NCI-H1105 treated with DMSO at 0.1 percent for 48 hours (cell line): ENCODE measurements around the gene CYTH2.

ENCODE experiments used
- DNase-seq: peaks from one replicate; lab custom pipeline; 2025; lab: John Stamatoyannopoulos, UW

CYTH2 gene

DNA sequence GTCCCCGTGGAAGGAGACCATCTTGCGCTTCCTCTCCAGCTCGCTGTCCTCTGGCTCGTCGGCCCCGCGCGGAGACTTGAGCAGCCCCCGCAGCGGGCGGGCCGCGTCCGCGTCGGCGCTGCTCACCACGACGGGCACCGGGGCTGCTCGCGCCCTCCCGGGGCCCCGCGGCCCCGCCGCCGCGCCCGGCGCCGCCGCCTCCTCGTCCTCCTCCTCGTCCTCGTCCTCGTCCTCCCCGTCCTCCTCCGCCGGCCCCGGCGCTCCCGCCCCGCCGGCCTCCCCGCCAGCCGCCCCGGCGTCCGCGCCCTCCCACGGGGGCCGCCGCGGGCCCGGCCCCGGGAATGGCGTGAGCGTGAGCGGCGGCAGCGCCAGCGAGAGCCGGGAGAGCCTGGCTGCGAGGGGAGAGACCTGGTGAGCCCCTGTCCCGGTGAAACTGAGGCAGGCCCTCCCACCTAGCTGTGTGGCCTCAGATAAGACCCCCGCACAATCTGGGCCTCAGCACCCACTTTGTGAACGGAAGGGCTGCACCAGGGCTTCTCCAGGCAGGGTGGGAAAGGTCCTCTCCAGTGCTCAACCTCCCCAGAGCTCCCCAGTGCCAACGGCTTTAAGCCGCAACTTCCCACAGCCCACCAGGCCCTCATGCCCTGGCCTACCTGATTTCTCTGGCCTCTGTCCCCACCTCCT is 24.7 kb downstream of the CYTH2 start:
- no peak for DNase-seq

GRCh38 chr19:48495396-48495795 is 26.2 kb downstream of the CYTH2 start:
- no peak for DNase-seq

DNA sequence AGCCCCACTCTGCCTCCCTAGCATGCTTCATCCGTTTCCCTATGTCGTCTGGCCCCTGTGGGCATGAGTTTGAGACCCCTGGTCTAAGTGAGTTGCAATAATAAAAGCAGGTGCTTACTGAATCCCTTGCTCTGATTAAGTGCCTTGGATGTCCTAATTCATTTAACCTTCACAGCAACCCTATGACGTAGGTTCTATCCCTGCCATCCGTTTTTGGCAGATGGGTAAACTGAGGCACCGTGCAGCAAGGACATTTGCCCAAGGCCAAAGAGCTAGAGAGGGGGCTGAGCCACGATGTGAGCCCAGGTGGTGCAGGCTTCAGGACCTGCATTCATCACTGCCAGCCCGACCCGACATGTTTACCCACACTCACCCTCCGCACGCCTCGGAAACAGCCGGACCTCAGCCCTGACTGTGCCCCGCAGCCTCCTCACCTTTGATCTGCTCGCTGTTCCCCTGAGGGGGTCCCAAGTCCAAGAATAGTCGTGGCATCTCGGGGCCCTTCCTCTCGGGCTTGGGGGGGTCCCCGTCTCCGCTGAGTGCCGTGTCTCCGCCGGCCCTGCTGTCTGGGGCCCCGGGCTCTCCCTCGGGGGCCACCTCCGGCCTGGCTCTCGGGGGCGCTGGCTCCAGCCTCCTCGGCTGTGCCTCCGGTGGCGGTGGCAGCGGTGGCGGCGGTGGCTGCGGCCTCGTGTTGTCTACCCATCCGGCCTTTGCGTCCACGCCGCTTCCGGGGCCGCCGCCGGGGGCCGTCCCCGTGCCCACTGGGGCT is 28.0 kb downstream of the CYTH2 start:
- DNase-seq, result no peak

GRCh38 chr19:48497728-48498594 is 28.8 kb downstream of the CYTH2 start:
- DNase-seq, result no peak

DNA sequence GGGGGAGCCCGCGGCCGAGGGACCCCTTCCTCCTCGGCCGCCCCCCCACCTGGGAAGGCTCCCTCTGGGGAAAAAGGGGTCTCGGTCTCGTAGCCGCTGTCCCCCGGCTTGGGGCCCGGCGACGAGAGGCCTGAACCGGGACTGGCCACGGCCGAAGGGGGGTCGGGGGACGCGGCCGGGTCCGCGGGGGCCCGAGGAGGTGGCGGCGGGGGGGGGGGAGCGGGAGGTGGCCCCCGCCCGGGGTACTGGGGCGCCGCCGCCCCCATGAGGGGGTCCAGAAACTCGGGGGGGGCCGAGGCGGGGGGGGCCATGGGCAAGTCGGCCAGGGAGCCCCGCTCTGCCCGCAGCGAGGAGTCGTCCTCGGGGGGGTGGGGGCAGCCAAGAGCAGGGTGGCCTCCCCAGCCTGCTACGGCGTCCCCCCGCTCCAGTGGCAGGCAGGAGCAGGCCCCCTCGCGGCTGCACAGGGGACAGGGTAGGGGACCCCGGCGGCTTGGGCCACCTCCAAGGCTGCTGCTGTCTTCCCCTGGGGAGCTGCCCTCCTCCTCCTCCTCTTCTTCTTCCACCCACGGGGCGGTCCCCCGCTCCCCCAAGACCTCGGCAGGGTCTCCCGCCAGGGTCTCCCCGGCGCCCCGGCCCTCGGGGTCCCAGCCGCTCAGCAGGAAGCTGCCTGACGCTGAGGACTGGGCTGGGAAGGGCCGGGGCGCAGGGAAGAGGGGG is 29.6 kb downstream of the CYTH2 start:
- DNase-seq, result no peak

- DNase-seq, result no peak
These were observed 30.3 kb downstream of the CYTH2 start for GRCh38 chr19:48499316-48500090.

GRCh38 chr19:48500830-48501493 is 31.8 kb downstream of the CYTH2 start:
- no peak for DNase-seq

DNA sequence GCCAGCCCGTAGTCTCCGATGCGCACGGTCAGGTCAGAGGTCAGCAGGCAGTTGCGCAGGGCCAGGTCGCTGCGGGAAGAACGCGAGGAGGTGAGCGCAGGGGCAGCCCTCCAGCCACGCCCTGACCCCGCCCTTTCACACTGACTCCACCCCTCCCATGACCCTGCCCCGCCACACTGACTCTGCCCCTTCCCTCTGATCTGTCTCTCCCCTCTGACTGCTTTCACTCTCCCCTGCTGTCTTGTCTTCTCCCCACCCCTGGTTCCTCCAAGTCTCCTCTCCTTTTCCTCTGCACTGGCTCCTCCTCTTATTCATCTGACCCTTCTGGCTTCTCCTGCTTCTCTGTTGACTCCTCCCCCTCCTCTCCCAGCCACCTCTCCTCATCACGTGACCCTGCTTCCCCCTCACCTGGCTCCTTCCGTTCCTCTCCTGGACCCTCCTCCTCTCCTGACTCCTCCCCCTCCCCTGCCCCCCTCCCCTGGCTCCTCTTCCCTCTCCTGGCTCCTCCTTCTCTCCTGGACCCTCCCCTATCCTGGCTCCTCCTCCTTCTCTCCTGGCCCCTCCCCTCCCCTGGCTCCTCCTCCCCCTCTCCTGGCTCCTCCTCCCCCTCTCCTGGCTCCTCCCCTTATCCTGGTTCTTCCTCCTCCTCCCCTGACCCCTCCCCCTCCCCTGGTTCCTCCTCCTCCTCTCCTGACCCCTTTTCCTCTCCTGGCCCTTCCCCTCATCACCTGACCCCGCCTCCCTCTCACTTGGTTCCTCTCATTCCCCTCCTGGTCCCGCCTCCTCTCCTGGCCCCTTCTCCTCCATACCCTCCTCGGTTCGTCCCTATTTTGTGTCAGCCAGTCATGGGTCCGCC is 32.6 kb downstream of the CYTH2 start:
- peak; percentile 94 for DNase-seq

DNA sequence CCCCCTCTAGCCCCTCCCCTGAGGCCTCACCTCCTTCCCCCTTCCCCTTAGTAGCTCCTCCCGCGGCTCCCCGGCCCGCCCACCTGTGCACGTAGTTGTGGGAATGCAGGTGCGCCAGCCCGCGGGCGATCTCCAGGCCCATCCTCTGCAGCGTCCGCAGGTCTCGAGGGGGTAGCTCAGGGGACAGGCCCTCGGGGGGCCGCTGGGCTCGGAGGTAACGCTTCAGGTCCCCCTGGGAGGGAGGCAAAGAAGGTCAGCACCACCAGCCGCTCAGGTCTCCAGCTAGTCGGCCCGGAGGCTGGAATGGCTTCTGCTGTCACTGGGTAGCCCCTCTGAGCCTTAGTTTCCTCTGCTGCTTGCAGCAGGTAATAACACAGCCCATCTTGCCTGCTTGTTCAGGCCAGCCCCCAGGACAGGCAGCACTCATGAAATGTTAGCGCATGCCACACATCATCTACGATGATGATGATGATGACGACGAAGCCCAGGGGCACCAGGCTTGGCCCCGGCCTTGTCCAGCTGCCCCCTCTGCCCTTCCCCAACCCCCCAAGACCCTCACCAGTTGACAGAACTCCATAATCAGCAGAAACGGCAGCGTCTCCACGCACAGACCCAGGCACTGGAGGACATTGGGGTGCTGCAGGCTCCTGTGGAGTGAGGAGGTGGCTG is 33.3 kb downstream of the CYTH2 start:
- DNase-seq, result no peak

DNA sequence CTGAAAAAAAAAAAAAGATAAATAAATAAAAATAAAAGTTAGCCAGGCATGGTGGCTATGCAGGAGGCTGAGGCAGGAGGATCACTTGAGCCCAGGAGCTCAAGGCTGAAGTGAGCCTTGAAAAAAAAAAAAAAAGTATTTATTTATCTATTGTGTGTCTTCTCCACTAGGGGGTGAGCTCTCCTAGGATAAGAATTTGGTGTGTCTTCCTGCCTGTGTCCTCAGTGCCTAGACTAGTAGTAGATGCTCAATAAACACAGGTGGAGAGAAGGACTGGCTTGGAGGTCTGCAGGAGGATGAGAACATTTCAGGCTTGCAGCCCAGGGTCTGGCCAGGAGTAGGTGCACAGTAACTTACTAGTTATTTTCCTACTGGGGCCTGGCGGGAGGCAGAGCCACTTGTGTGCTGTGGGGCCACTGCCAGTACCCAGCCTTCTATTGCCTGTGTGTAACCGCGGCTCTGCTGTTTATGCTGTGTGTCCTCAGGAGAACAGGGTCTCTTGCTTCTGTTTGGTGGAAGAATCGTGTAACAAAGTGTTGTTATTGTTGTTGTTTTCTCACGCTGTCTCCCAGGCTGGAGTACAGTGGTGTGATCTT is 37.1 kb downstream of the CYTH2 start:
- DNase-seq, result peak; percentile 25

DNA sequence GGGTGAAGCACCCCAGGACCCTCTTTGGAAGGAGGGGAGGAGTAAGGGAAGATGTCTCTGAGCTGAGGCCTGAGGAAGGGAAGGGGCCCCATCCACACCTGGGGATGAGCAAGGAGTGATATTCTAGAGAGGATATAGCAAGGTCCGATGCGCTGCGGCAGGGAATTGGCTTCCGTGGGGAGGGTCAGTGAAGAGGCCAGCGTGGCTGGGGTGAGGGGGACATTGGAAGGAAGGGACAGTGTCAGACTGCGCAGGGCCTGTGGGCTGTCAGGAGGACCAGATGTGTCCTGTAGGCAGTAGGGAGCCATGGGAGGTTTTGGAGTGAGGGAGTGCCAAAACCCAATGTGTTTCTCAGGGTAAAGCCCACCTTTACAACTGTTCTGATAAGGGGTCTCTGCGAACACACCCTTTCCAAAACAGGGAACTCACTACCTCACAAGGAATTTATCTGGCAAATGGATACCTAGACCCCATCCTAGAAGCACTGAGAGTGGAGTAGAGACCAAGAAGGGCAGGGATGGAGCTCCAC is 38.8 kb downstream of the CYTH2 start:
- DNase-seq, result no peak

DNA sequence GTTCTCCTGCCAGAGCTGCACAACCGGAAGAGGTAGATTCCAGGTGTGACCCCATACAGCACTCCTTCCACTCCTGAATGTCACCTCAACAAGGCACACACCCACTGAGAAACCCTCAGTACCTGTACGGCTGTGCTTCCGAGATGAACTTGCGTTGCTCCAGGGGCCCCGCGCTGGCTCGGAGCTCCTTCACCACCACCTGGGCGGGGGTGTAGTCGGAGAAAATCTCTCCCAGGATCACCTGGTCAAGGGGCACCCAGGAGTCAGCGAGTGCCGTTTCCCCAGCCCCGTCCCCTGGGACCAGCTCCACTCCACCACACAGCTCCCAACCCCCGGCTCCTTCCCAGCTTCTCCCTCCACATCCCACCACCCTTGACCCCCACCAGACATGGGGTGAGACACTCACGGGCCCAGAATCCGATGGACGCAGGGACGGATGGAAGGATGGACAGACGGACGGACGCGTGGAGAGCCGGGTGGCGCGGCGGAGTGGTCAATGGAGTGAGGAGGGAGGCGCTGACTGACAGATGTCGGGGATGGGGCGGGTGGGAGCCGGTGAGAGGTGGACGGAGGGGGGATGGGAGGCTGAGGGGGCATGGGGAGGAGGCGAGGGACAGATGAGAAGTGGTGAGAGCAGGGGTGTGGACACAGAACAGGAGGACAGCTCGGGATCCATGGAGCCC is 39.7 kb downstream of the CYTH2 start:
- DNase-seq, result no peak

DNA sequence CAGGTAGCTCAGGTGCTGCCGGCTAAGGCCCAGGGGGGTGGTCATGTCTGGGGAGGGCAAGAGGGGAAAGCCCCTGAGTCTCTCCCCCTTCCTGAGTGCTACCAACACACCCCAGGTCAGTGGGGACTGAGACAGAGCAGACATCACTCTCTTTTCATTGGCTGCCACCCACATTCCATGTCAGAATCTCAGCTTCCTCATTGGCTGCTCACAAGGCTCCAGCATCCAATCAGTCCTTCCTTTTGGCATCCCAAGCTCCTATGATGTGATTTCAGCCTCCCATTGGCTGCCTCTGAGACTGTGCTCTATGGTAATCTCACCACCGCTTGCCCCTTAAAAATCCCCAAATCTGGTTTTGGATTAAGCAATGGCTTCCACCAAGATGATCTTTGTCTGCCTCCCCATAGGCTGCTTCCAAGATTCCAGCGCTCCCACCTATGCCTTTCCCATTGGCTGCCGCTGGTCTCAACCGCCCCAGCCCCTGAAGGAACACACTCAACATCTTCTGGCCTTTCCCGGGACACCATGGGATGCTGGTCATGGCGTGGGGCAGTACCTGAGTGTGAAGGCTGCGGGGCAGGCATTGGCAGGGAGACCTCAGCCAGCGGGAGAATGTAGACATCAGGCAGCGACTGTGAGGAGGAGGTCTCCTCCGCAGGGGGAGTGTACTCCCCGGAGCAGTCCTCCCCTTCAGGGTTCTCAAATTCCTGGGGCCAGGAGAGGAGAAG is 40.5 kb downstream of the CYTH2 start:
- DNase-seq, result no peak

- peak; percentile 64 for DNase-seq
These were observed 41.5 kb downstream of the CYTH2 start for GRCh38 chr19:48510421-48511268.

DNA sequence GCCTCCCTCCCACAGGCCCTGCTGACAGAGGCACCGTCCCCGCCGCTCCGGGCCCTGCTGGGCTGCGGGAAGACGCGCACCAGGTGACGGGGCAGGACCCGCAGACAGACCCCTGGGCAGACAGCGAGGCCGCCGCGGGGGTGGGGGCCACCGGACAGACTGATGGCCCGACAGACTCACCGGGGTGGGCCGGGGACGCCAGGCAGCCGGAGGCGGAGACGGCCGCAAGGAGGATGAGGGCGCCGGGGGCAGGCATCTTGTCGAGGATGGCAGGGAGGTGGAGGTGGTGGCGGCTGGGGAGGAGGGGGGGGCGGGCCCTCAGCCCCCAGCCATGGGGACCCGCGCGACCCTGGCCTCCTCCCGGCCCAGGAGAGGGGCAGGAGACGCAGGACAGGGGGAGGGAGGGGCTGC is 42.2 kb downstream of the CYTH2 start:
- no peak for DNase-seq

DNA sequence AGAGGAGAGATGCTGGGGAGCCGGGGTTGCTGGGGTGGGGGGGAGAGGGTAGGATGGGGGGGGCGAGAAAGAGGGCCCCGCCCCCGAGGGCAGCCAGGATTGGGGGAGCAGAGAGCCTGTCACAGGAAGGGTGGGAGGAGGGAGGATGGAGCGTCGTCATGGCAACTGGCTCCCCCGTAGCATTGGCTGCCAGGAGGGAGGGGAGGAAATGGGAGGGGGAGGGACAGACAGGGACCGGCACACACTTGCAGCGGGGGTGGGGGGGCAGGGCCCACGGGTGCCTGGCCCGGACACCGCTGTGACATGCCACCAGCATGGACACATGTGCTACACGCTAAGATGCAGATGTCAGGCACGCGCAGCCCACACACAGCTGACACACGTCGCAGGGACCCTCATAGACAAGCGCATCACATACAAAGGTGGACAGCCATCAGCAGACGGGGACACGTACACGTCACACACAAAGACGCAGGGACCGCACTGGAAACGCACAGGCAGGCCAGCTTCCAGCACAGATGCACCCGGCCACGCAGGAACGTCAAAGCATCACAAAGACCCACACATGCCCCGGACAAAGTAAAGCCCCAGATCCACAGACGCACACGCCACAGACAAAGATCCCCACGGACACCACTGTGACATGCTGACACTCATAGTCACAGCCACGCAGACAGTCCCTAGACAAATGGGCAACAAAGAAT is 42.8 kb downstream of the CYTH2 start, which contains the start of gene LMTK3:
Gene LMTK3, minus strand, starts transcription at position 36 of the 704 bp plus-strand sequence. CDS start 259 bp downstream, outside the sequence.
- DNase-seq, result peak; percentile 87
